ENCODE data around the gene FER.

DNA sequence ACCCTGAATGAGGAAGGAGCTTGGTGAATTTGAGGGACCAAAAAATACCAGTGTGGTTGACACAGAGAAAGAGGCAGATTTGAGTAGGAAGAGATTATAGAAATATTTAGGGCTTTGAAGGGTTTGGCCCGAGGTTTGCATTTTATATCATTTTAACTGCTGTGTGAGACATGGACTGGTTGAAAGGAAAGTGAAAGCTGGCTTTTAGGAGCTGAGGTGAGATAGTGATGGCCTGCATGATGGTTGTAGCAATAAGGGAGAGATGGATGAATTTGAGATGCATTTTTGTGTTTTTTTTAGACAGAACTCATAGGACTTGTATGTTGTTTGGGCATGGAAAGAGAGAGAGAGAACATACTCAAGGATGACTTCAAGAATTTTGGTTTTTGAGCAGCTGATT is 21.7 kb downstream of the FER start:
- TF ChIP-seq POLR2AphosphoS5 (IDR thresholded peaks at IDR 0.05; ENCODE audit: low read depth, low read length) (no peak), TCF7L2 (IDR thresholded peaks at IDR 0.05; ENCODE audit: low read depth, low read length) (no peak)
- TF ChIP-seq, protein P1, sequence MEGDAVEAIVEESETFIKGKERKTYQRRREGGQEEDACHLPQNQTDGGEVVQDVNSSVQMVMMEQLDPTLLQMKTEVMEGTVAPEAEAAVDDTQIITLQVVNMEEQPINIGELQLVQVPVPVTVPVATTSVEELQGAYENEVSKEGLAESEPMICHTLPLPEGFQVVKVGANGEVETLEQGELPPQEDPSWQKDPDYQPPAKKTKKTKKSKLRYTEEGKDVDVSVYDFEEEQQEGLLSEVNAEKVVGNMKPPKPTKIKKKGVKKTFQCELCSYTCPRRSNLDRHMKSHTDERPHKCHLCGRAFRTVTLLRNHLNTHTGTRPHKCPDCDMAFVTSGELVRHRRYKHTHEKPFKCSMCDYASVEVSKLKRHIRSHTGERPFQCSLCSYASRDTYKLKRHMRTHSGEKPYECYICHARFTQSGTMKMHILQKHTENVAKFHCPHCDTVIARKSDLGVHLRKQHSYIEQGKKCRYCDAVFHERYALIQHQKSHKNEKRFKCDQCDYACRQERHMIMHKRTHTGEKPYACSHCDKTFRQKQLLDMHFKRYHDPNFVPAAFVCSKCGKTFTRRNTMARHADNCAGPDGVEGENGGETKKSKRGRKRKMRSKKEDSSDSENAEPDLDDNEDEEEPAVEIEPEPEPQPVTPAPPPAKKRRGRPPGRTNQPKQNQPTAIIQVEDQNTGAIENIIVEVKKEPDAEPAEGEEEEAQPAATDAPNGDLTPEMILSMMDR (IDR thresholded peaks at IDR 0.05) = no peak
- TF ChIP-seq, protein P2, sequence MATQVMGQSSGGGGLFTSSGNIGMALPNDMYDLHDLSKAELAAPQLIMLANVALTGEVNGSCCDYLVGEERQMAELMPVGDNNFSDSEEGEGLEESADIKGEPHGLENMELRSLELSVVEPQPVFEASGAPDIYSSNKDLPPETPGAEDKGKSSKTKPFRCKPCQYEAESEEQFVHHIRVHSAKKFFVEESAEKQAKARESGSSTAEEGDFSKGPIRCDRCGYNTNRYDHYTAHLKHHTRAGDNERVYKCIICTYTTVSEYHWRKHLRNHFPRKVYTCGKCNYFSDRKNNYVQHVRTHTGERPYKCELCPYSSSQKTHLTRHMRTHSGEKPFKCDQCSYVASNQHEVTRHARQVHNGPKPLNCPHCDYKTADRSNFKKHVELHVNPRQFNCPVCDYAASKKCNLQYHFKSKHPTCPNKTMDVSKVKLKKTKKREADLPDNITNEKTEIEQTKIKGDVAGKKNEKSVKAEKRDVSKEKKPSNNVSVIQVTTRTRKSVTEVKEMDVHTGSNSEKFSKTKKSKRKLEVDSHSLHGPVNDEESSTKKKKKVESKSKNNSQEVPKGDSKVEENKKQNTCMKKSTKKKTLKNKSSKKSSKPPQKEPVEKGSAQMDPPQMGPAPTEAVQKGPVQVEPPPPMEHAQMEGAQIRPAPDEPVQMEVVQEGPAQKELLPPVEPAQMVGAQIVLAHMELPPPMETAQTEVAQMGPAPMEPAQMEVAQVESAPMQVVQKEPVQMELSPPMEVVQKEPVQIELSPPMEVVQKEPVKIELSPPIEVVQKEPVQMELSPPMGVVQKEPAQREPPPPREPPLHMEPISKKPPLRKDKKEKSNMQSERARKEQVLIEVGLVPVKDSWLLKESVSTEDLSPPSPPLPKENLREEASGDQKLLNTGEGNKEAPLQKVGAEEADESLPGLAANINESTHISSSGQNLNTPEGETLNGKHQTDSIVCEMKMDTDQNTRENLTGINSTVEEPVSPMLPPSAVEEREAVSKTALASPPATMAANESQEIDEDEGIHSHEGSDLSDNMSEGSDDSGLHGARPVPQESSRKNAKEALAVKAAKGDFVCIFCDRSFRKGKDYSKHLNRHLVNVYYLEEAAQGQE (IDR thresholded peaks at IDR 0.05; ENCODE audit: insufficient read depth in 1 of 2, low read depth in 2 of 2, low read length in 1 of 2) = no peak

Measured in Panc1 (cell line).